Measurements from ENCODE around the gene MDFI.

Gene MDFI

DNA sequence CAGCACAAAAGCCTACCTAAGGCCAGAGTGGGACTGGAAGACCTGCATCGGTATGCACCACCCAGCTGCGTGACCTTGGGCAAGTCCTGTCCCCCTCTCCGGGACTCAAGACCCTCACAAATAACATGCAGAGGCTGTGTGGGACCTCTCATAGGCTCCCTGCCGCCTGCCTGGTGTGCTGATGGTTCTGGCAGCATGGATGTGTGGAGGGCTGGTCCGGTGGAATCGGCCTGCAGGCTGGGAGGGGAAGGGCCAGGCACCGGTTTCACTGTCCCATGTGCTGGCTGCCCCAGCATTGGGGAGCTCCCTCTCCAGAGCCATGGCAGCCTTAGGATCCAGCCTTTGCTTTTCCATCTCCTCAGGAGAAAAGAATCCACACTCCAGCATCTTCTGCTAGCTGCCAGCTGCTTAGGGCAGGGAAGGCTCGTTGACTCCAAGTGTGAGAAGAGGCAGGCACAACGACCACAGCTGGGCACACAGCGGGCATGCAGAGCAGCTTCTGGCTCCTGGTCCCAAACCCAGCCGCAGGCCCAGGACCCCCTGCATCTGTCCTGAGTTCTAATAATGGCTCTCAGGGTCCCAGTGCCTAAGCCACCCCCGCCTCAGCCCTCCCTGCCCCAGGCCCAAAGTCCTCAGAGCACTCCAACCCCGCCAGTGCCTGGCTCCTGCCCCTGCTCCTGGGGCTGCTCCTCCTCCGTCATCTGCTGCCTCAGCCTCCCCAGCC is 64.7 kb downstream of the MDFI start:
- DNase-seq, result no peak
